DOHH2 (cell line): Measurements from ENCODE around the gene CRTC2.

Source experiments
- H3F3A ChIP-seq: fragments of 200-600 bp; sonication (generic), shearing (Covaris generic); 2 replicates; pipeline ENCODE4 v1.6.0; 2016; ENCODE audit warnings: antibody characterized with exemption, mild to moderate bottlenecking; ENCODE audit not compliant: control insufficient read depth, insufficient read depth
- H3K27ac ChIP-seq: fragments of 200-600 bp; sonication (generic); 2 replicates; pipeline ENCODE4 v1.5.1; 2014; ENCODE audit warnings: low read depth, mild to moderate bottlenecking, low read length, moderate library complexity
- H3K27me3 ChIP-seq: fragments of 200-600 bp; sonication (generic); 2 replicates; pipeline ENCODE4 v1.6.1; 2014; ENCODE audit warnings: mild to moderate bottlenecking, low read length, mixed read lengths; ENCODE audit not compliant: control insufficient read depth
- H3K36me3 ChIP-seq: fragments of 200-600 bp; sonication (generic); 2 replicates; pipeline ENCODE4 v1.6.1; 2014; ENCODE audit warnings: mild to moderate bottlenecking, low read length, moderate library complexity, mixed read lengths; ENCODE audit not compliant: control insufficient read depth
- H3K4me1 ChIP-seq: fragments of 200-600 bp; sonication (generic); 2 replicates; pipeline ENCODE4 v1.6.1; 2014; ENCODE audit warnings: mild to moderate bottlenecking, low read length, mixed read lengths; ENCODE audit not compliant: control insufficient read depth
- H3K4me2 ChIP-seq: fragments of 200-600 bp; sonication (generic); 2 replicates; pipeline ENCODE4 v1.6.0; 2014; ENCODE audit warnings: mild to moderate bottlenecking, low read length, moderate library complexity
- H3K4me3 ChIP-seq: fragments of 200-600 bp; sonication (generic); 2 replicates; pipeline ENCODE4 v1.5.1; 2014; ENCODE audit warnings: mild to moderate bottlenecking, low read length, mixed read lengths
- H3K79me2 ChIP-seq: fragments of 200-600 bp; sonication (generic); 2 replicates; pipeline ENCODE4 v1.6.1; 2014; ENCODE audit warnings: mild to moderate bottlenecking, low read length, mixed read lengths; ENCODE audit not compliant: control insufficient read depth
- H3K9me2 ChIP-seq: fragments of 200-600 bp; sonication (generic); replicated peaks from 2 replicates; pipeline ENCODE4 v1.6.1; 2014; ENCODE audit warnings: mild to moderate bottlenecking, low read length, mixed read lengths; ENCODE audit not compliant: control insufficient read depth
- H3K9me3 ChIP-seq: fragments of 200-600 bp; sonication (generic); 2 replicates; pipeline ENCODE4 v1.6.1; 2014; ENCODE audit warnings: antibody characterized with exemption, low read length, mixed read lengths; ENCODE audit not compliant: control insufficient read depth, insufficient read depth
- H4K20me1 ChIP-seq: fragments of 200-600 bp; sonication (generic); 2 replicates; pipeline ENCODE4 v1.6.0; 2014; ENCODE audit warnings: low read depth, mild to moderate bottlenecking, antibody characterized with exemption, low read length, moderate library complexity; ENCODE audit not compliant: control insufficient read depth, insufficient read depth
- EZH2phosphoT487 ChIP-seq: fragments of 200-600 bp; sonication (generic); IDR thresholded peaks from 2 replicates; pipeline ENCODE4 v1.6.1; 2017; ENCODE audit warnings: borderline replicate concordance, mild to moderate bottlenecking, antibody characterized with exemption, low read length, moderate library complexity, mixed read lengths
- TF ChIP-seq, protein P1 (sequence below): fragments of 200-600 bp; sonication (generic); IDR thresholded peaks from one replicate; pipeline ENCODE4 v1.5.1; 2014; ENCODE audit warnings: antibody characterized with exemption, mild to moderate bottlenecking, low read depth, low read length; ENCODE audit not compliant: poor library complexity, severe bottlenecking

CRTC2 gene

DNA sequence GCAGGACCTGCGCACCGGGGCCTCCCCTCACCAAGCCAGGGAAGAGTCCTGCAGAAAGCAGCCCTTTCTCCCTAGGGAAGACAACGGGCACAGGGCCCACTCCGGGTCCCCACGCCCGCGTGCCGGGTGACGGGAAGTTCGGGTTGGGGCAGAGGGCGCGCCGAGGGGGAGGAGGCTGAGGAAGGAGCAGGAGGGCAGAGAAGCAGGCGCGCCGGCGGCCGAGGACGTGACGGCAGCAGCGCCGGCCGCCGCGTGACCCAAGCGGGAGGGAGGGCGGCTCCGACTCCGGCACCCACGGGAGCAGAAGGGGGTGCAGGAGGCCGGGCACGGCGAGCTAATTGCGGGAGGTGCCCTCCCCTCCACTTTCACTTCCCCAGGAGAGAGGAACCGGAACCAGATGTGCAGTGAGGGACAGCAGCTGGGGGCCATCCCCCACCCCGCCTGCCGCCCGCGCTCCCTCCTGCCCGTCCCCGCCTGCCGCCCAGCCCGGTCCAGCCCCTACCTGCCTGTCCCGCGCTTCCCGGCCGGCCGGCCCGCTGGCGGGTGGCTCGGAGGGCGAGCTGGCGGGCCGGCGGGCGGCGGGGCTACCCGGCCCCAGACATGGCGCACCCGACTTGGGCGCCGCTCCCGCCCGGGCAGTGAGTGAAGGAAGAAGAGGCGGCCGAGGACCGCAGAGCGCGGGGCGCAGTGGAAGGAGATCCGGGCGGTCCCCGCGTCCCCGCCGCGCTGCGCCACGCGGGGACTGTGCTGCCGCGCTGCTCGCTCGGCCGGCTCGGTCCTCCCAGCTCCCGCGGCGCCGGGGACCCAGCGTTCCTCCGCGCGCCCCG is 12.4 kb downstream of the CRTC2 start:
- H3K36me3 ChIP-seq, result peaks cover 85% of the 10 kb centered on the region
- no peaks in the 10 kb centered on the region for H3K27me3 ChIP-seq
- H4K20me1 ChIP-seq, result no peaks in the 10 kb centered on the region
- peak overlapping the region; percentile 76 for H3K4me3 ChIP-seq
- no peaks in the 10 kb centered on the region for H3K9me2 ChIP-seq
- peak overlapping the region; percentile 90 for H3K27ac ChIP-seq
- peaks cover 59% of the 10 kb centered on the region for H3K4me1 ChIP-seq
- no peaks in the 10 kb centered on the region for H3K9me3 ChIP-seq
- TF ChIP-seq, protein P1, sequence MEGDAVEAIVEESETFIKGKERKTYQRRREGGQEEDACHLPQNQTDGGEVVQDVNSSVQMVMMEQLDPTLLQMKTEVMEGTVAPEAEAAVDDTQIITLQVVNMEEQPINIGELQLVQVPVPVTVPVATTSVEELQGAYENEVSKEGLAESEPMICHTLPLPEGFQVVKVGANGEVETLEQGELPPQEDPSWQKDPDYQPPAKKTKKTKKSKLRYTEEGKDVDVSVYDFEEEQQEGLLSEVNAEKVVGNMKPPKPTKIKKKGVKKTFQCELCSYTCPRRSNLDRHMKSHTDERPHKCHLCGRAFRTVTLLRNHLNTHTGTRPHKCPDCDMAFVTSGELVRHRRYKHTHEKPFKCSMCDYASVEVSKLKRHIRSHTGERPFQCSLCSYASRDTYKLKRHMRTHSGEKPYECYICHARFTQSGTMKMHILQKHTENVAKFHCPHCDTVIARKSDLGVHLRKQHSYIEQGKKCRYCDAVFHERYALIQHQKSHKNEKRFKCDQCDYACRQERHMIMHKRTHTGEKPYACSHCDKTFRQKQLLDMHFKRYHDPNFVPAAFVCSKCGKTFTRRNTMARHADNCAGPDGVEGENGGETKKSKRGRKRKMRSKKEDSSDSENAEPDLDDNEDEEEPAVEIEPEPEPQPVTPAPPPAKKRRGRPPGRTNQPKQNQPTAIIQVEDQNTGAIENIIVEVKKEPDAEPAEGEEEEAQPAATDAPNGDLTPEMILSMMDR, result no peak
- TF ChIP-seq EZH2phosphoT487, result no peak
- H3K4me2 ChIP-seq, result peak overlapping the region; percentile 86
- peaks cover 21% of the 10 kb centered on the region for H3F3A ChIP-seq
- H3K79me2 ChIP-seq, result peaks cover 38% of the 10 kb centered on the region

- peak overlapping the region; percentile 86 for H3K4me2 ChIP-seq
- no peaks in the 10 kb centered on the region for H3K9me2 ChIP-seq
- H3K4me1 ChIP-seq, result peaks cover 52% of the 10 kb centered on the region
- peak overlapping the region; percentile 76 for H3K4me3 ChIP-seq
- no peaks in the 10 kb centered on the region for H3K27me3 ChIP-seq
- no peaks in the 10 kb centered on the region for H4K20me1 ChIP-seq
- TF ChIP-seq, protein P1, result no peak
- no peak for TF ChIP-seq EZH2phosphoT487
- H3K27ac ChIP-seq, result peak overlapping the region; percentile 90
- H3K79me2 ChIP-seq, result peaks cover 38% of the 10 kb centered on the region
- peaks cover 21% of the 10 kb centered on the region for H3F3A ChIP-seq
- H3K36me3 ChIP-seq, result peaks cover 85% of the 10 kb centered on the region
- H3K9me3 ChIP-seq, result no peaks in the 10 kb centered on the region
These were observed 13.1 kb downstream of the CRTC2 start for GRCh38 chr1:153945131-153945794.

- Histone ChIP-seq H3K79me2 (peaks cover 34% of the 10 kb centered on the region), H3K27me3 (no peaks in the 10 kb centered on the region), H4K20me1 (no peaks in the 10 kb centered on the region), H3K36me3 (peaks cover 85% of the 10 kb centered on the region), H3K9me2 (no peaks in the 10 kb centered on the region), H3K4me2 (peak overlapping the region; percentile 86), H3K4me3 (peak overlapping the region; percentile 76), H3K27ac (peak overlapping the region; percentile 90), H3F3A (peaks cover 17% of the 10 kb centered on the region), H3K9me3 (no peaks in the 10 kb centered on the region), H3K4me1 (peaks cover 47% of the 10 kb centered on the region)
- TF ChIP-seq, protein P1, result no peak
- TF ChIP-seq EZH2phosphoT487, result no peak
These were observed 13.6 kb downstream of the CRTC2 start for GRCh38 chr1:153944827-153945117.
